Placental epithelial cell (primary cell): ENCODE data around the gene PROC. TPM values are rescaled to one million over a fixed set of nuclear protein-coding genes. Genes with fewer than 3 reads are reported as not detected.

Experiments
- small RNA-seq: library from RNA; depleted of rRNA; stranded (forward); fragments of <200 nt; gene quantifications from one replicate; pipeline ENCODE3, GENCODE V24; 2012
- total RNA-seq: library from RNA; depleted of rRNA; stranded (reverse); fragments of >200 nt; gene quantifications from 2 replicates; pipeline ENCODE4 v1.2.3, GENCODE V29; 2012

The PROC gene
- 1.2 and 2.5 TPM in 2 replicates for total RNA-seq

DNA sequence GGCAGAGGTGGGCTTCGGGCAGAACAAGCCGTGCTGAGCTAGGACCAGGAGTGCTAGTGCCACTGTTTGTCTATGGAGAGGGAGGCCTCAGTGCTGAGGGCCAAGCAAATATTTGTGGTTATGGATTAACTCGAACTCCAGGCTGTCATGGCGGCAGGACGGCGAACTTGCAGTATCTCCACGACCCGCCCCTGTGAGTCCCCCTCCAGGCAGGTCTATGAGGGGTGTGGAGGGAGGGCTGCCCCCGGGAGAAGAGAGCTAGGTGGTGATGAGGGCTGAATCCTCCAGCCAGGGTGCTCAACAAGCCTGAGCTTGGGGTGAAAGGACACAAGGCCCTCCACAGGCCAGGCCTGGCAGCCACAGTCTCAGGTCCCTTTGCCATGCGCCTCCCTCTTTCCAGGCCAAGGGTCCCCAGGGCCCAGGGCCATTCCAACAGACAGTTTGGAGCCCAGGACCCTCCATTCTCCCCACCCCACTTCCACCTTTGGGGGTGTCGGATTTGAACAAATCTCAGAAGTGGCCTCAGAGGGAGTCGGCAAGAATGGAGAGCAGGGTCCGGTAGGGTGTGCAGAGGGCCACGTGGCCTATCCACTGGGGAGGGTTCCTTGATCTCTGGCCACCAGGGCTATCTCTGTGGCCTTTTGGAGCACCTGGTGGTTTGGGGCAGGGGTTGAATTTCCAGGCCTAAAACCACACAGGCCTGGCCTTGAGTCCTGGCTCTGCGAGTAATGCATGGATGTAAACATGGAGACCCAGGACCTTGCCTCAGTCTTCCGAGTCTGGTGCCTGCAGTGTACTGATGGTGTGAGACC lies at the start of gene PROC:
Gene PROC (plus strand): TSS at position 128 of the 812 bp plus-strand sequence. CDS start 1,516 bp downstream, outside the sequence.

DNA sequence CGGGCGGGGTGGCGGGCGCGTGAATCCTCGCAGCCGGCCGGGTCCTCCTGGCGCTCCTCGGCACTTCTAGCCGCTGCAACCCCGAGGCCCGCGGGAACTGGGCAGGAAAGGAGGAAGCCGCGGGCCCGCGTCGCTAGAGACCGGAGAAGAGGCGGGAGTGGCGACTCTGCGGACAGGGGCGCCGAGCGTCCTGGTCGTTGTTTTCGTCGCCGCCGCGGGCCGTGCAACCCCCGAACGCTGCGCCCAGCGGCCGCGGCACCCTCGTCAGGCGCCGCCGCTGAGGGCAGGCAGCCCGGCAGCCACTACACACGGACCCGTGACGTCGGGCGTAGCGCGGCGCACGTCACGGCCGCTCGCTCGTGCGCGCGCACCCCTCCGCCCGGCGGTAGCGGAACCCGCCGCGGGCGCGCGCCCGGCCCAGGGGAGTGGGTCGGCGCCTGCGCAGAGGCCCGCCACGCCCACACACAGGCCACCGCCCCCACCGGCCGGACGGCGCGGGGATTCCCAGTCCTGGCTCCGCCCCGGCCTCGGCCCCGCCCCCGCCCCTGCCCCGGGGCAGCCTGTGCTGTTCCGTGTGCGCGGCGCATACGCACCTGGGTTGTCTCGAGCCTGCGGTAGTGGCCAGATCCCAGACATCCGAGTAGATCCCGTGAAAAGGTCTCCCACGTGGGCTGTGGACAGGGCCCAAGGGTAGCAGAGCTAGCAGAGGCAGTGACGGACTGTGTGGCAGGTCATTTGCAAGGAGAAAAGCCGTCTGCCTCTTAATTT lies 30.4 kb upstream of the PROC start, which contains the start of gene MAP3K2:
Gene MAP3K2 (minus strand): TSS at position 321 of the 768 bp plus-strand sequence. CDS start 44,846 bp downstream, outside the sequence.

Small RNA genes within 50 kb of the gene (small RNA-seq; reads per million reads assigned to genes)
- gene MIR4783 (0.17 reads per million), gene RNU4-48P (not detected)

Other genes starting within 250 kb of the PROC start
- gene CYP27C1, start 198.1 kb upstream of the PROC start, total RNA-seq, result 3.1 TPM in 2 replicates
- gene ERCC3, start 124.3 kb upstream of the PROC start, total RNA-seq, result 38.0 and 45.1 TPM in 2 replicates
- gene MAP3K2, start 30.5 kb upstream of the PROC start, total RNA-seq, result 47.1 and 63.3 TPM in 2 replicates
- 22.8 and 29.7 TPM in 2 replicates for gene IWS1, start 108.1 kb downstream of the PROC start, total RNA-seq
- gene MYO7B, start 117.3 kb downstream of the PROC start, total RNA-seq, result under 0.01 and 1.2 TPM in 2 replicates
- not detected in 2 replicates for gene GPR17, start 227.7 kb downstream of the PROC start, total RNA-seq